LNCAP (cell line): ENCODE results near the gene DNAJC15.

ENCODE experiments used
- CTCF ChIP-seq: fragments of 450-650 bp; IDR thresholded peaks from 2 replicates; pipeline ENCODE4 v1.5.1; 2017; ENCODE audit warnings: mild to moderate bottlenecking

The DNAJC15 gene

GRCh38 chr13:43086181-43086580, 62.8 kb downstream of the DNAJC15 start:
- no peak for TF ChIP-seq CTCF

DNA sequence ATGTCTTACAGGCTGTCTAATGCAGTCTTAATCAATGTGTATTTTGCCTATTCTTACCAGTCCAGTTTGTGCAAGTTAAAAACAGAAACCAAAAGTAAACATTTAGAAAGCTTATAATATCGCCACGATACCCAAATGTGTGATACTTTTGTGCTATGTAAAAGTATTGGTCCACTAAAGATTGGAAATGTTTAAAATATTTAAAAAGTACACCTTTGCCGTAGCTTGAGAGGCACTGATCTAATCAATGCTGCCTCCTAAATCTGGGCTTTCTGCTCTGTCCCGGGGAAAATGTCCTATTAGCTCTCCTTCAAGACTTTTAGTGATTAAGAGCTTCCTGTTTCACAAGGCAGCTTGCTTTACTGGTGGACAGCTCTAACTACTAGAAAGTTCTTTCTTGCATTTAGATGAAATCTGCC, 64.7 kb downstream of the DNAJC15 start:
- no peak for TF ChIP-seq CTCF

- TF ChIP-seq CTCF: no peak
Measured at GRCh38 chr13:43089912-43090498, 66.6 kb downstream of the DNAJC15 start.

GRCh38 chr13:43094901-43095300, 71.5 kb downstream of the DNAJC15 start:
- no peak for TF ChIP-seq CTCF

DNA sequence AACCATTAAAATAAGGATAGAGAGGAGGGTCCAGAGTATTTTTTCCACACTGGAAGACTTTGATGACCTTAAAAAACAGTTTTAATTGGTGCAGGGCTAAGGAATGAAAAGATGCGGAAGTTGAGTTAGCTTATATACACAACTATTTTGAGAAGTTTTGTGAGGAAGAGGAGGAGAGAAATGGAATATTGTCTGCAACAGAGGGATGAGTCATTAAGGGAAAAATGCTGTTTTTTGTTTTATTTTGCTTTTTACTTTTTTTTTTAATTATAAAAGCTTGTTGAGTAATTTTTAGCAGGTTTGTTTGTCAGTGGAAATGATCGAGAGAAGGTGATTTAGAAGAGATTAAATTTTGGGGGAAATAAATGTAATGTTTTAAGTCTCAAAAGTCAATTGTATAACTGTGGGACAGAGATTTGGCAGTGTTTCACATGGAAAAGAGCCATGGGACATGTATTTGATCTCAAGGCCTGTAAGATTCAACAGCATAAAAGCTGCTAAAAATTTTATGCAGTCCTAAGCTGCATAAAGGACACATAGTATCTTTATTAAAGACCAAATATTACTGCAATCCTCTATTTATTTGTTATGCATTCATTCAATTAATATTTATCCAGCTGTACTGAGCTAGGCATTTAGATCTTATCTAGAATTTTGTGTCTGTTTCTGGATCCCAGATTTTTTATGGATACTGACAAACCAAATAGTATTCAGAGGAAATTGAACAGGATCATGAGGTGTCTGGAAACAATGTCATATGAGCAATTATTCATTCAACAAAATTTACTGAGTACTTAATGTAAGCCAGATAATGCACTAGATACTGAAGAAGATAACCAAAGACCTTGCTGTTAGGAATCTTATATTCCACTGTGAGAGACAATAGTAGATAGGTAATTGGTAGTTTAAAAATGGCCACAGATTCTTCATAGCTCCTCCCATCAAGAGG, 72.7 kb downstream of the DNAJC15 start:
- no peak for TF ChIP-seq CTCF

- no peak for TF ChIP-seq CTCF
Measured at GRCh38 chr13:43100667-43101066, 77.3 kb downstream of the DNAJC15 start.

GRCh38 chr13:43102304-43102703, 78.9 kb downstream of the DNAJC15 start:
- TF ChIP-seq CTCF: no peak
